Panc1 (cell line): ENCODE data around the gene DIP2C. TPM values are rescaled to one million over a fixed set of nuclear protein-coding genes. Genes with fewer than 3 reads are reported as not detected.

Source experiments
- ATAC-seq: fragments of 200-7000 bp; cut with Tn5 transposase; 2 replicates; pipeline ENCODE4 v1.9.1; 2020; ENCODE audit warnings: mild to moderate bottlenecking, moderate library complexity
- BruUV-seq: library from RNA; stranded (reverse); fragments of 400-500 nt; replicated peaks from 2 replicates; lab custom pipeline; 2021; lab: Mats Ljungman, UMichigan
- CTCF ChIA-PET: fragments of 300-600 bp; sonication (Branson Sonifier 250); formaldehyde crosslinking; loops from one replicate; lab custom pipeline; 2022; ENCODE audit warnings: antibody characterized with exemption; lab: Charles Lee
- POLR2A ChIA-PET: fragments of 300-600 bp; sonication (Branson Sonifier 250); formaldehyde crosslinking; loops from one replicate; lab custom pipeline; 2022; ENCODE audit warnings: antibody characterized with exemption; lab: Charles Lee
- DNase-seq: peaks from one replicate; pipeline ENCODE4 v3.0.0-alpha.2; 2010; ENCODE audit warnings: low read depth, low spot score
- H3K27ac ChIP-seq: 2 replicates; pipeline ENCODE4 v1.5.1; 2011; ENCODE audit warnings: mild to moderate bottlenecking, low read length, inconsistent platforms
- H3K27me3 ChIP-seq: fragments of 200-500 bp; sonication (Bioruptor generic); 2 replicates; pipeline ENCODE4 v1.6.0; 2014; ENCODE audit warnings: low read length, inconsistent platforms; ENCODE audit not compliant: control insufficient read depth, insufficient read depth
- H3K36me3 ChIP-seq: fragments of 200-500 bp; sonication (Bioruptor generic); 2 replicates; pipeline ENCODE4 v1.5.1; 2014; ENCODE audit warnings: inconsistent platforms, mild to moderate bottlenecking, low read length, moderate library complexity; ENCODE audit not compliant: control insufficient read depth, insufficient read depth
- H3K4me1 ChIP-seq: 2 replicates; pipeline ENCODE4 v1.5.1; 2011; ENCODE audit warnings: inconsistent platforms, mild to moderate bottlenecking, low read length, moderate library complexity; ENCODE audit not compliant: control insufficient read depth, insufficient read depth
- H3K4me3 ChIP-seq, 2 experiments: 2 replicates each; pipeline ENCODE4 v1.5.1; 2011 to 2012; ENCODE audit warnings: low read depth in 2 of 2, low read length in 2 of 2, mild to moderate bottlenecking in 2 of 2, inconsistent platforms in 1 of 2, moderate library complexity in 1 of 2
- H3K9me3 ChIP-seq: fragments of 200-500 bp; sonication (Bioruptor generic); 2 replicates; pipeline ENCODE4 v1.5.1; 2014; ENCODE audit warnings: low read depth, mild to moderate bottlenecking, inconsistent platforms, low read length, moderate library complexity; ENCODE audit not compliant: control insufficient read depth, insufficient read depth
- POLR2AphosphoS5 ChIP-seq: IDR thresholded peaks from 2 replicates; pipeline ENCODE4 v1.6.1; 2012; ENCODE audit warnings: mild to moderate bottlenecking, low read depth, low read length, moderate library complexity
- REST ChIP-seq, 2 experiments: IDR thresholded peaks; 2 replicates each; pipeline ENCODE4 v1.6.1; 2011 to 2012; ENCODE audit warnings: low read depth in 2 of 2, control low read depth in 1 of 2, low read length in 1 of 2, mild to moderate bottlenecking in 1 of 2, moderate library complexity in 1 of 2; ENCODE audit not compliant: insufficient read depth in 1 of 2
- SIN3A ChIP-seq: IDR thresholded peaks from 2 replicates; pipeline ENCODE4 v1.6.1; 2012; ENCODE audit warnings: low read depth, mild to moderate bottlenecking, low read length, moderate library complexity, borderline replicate concordance; ENCODE audit not compliant: insufficient read depth
- TCF7L2 ChIP-seq: IDR thresholded peaks from 2 replicates; pipeline ENCODE4 v1.6.1; 2011; ENCODE audit warnings: mild to moderate bottlenecking, low read depth, low read length, inconsistent platforms
- in situ Hi-C: cut with HindIII; loops from 2 replicates; pipeline ENCODE4 v1.10.0; 2016; ENCODE audit warnings: low sequenced_read_pairs, low pct_unique_long_range_greater_than_20kb
- intact Hi-C: fragments of 100-400 bp; cut with micrococcal nuclease; formaldehyde crosslinking; loops from one replicate; pipeline ENCODE4 v1.10.0; 2022; ENCODE audit not compliant: unreplicated experiment
- total RNA-seq: library from RNA; stranded (reverse); gene quantifications from one replicate; pipeline ENCODE4 v1.2.1, GENCODE V29; 2021; ENCODE audit not compliant: unreplicated experiment
- TF ChIP-seq, protein P1 (sequence below): fragments of 450-650 bp; IDR thresholded peaks from 2 replicates; pipeline ENCODE4 v1.5.1; 2017; ENCODE audit warnings: mild to moderate bottlenecking

DIP2C gene
- total RNA-seq, 1 experiment from 2014 or later = 13.2 TPM

DNA sequence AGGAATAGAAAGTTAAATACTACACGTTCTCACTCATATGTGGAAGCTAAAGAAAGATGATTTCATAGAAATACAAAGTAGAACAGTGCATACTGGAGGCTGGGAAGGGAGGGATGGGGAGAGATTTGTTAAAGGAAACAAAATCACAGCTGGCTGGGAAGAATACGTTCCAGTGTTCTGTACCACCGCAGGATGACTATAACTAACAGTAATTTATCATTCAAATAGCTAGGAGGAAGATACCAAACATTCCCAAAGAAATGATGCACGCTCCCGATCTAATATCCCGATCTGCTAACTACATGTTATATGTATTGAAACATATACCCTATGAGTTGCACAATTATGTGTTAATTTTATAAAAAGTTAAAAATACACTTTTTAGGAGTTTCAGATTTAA, 391.9 kb downstream of the DIP2C start:
- H3K4me1 ChIP-seq = no peaks in the 10 kb centered on the region
- intact Hi-C loops = no loop called here
- POLR2A ChIA-PET = no interaction called here
- H3K4me3 ChIP-seq = no peak overlapping the region
- CTCF ChIA-PET = no interaction called here
- no peaks in the 10 kb centered on the region for H3K36me3 ChIP-seq
- H3K27ac ChIP-seq = no peak overlapping the region
- DNase-seq (no peak), ATAC-seq (peak; percentile 30; the same call in 1 of the 2 replicates)
- H3K27me3 ChIP-seq = no peaks in the 10 kb centered on the region
- TF ChIP-seq REST (IDR thresholded peaks at IDR 0.05; ENCODE audit: insufficient read depth in 1 of 2, low read depth in 2 of 2, low read length in 1 of 2) = no peak
- no peak for TF ChIP-seq TCF7L2
- TF ChIP-seq, protein P1, sequence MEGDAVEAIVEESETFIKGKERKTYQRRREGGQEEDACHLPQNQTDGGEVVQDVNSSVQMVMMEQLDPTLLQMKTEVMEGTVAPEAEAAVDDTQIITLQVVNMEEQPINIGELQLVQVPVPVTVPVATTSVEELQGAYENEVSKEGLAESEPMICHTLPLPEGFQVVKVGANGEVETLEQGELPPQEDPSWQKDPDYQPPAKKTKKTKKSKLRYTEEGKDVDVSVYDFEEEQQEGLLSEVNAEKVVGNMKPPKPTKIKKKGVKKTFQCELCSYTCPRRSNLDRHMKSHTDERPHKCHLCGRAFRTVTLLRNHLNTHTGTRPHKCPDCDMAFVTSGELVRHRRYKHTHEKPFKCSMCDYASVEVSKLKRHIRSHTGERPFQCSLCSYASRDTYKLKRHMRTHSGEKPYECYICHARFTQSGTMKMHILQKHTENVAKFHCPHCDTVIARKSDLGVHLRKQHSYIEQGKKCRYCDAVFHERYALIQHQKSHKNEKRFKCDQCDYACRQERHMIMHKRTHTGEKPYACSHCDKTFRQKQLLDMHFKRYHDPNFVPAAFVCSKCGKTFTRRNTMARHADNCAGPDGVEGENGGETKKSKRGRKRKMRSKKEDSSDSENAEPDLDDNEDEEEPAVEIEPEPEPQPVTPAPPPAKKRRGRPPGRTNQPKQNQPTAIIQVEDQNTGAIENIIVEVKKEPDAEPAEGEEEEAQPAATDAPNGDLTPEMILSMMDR = no peak
- TF ChIP-seq POLR2AphosphoS5 = no peak
- TF ChIP-seq SIN3A = no peak
- BruUV-seq = no TSS peak
- in situ Hi-C loops = no loop called here
- no peaks in the 10 kb centered on the region for H3K9me3 ChIP-seq

GRCh38 chr10:293636-294035, 395.8 kb downstream of the DIP2C start:
- Histone ChIP-seq H3K9me3 (no peaks in the 10 kb centered on the region), H3K4me1 (no peaks in the 10 kb centered on the region), H3K4me3 (no peak overlapping the region), H3K36me3 (no peaks in the 10 kb centered on the region), H3K27ac (no peak overlapping the region), H3K27me3 (no peaks in the 10 kb centered on the region)
- TF ChIP-seq POLR2AphosphoS5 (no peak), TCF7L2 (no peak), REST (IDR thresholded peaks at IDR 0.05; ENCODE audit: insufficient read depth in 1 of 2, low read depth in 2 of 2, low read length in 1 of 2) (no peak), SIN3A (no peak)
- TF ChIP-seq, protein P1 = no peak
- ChIA-PET CTCF (no interaction called here), POLR2A (no interaction called here)
- ATAC-seq (no peak), DNase-seq (no peak)
- in situ Hi-C loops (no loop called here), intact Hi-C loops (no loop called here)
- no TSS peak for BruUV-seq
